Stimulated activated CD8-positive, alpha-beta memory T cell treated with anti-CD3 and anti-CD28 coated beads, Interleukin-15, amount 100 ng/mL, for 48 hours (primary cell): ENCODE data around the gene KIAA0930.

ENCODE experiments used
- DNase-seq, 2 donors: peaks; one replicate each; pipeline ENCODE4 v3.0.0-alpha.2; 2020; ENCODE audit warnings: low read depth in 2 of 2

KIAA0930 gene

DNA sequence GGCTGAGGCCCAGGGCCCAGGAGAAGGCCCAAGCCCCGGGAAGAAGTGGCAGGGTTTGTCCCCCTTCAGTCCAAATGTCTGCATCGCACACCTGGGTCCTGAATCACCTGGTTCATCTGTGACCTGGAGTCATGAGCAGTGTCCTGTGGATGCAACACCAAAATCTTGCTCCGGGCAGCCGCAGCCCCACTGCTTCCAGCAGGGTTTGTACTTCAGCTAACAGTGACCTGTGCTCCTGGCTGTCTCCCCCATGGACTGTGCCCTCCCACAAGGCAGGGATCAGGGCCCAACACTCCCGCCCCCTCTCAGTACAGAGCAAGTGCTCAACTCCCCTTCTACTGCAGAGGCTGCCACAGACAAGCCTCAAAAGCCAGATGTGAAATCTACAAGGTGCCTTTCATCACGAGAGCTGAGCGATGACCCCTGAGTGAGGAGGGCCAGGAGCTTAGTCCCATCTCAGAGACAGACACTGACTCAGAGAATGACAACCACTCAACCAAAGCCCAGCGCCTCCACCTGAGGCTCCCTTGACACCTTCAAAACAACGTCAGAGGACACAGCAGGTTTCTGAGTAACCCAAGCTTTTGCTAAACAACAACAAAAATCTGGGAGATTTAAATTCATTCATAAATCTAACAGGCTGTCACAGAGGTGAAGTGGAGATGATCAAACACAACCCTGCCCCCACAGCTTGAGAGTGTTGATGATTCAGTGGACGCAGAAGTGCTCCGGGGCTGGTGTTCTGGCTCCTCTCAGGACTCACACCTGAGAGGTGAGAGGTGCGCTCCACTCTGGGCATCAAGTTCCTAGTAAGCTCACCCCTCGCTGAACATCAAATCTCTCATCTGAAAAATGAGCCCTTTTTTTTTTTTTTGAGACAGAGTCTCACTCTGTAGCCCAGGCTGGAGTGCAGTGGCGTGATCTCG lies 3.4 kb downstream of the KIAA0930 start:
- no peak for DNase-seq

- no peak for DNase-seq
These were observed 4.8 kb downstream of the KIAA0930 start for GRCh38 chr22:45235851-45236342.

GRCh38 chr22:45235101-45235777 lies 5.5 kb downstream of the KIAA0930 start:
- no peak for DNase-seq

- DNase-seq = no peak
These were observed 6.9 kb downstream of the KIAA0930 start for GRCh38 chr22:45233827-45234226.

DNA sequence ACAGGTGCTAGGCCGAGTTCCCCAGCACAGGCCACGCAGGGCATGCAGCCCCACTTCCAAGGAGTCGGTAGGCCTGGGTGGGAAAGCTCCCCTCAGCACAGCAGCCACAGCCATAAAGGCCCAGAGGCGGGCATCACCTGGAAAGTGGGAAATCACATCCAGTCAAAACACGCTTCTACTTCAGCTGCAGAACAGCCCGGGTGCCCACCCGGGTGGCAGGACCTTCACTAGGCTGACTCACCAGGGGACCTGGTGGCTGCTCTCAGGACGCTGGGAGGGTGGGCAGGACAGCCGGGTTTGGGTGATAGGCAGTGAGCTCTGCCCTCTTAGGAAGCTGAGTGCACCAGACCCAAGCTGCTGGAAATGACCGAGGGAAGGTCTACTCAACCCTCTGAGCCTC lies 7.3 kb downstream of the KIAA0930 start:
- DNase-seq = no peak

DNA sequence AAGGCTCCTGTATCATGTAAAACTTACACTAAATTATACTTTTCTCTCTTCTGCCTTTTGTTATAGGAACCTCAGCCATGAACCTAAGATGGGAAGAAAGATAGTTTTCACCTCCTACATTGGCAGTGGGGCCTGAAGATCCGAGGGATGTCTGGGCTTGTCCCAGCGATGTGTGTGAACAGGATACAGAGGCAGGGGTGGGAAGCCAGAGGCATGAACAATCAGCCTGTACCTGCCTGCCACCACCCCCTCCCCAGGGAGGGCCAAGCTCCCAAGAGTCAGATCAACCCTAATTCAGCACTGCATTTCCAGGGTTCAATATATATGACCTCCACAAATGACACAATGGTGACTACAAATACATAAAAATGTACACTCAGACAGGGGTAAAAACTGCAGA lies 9.4 kb downstream of the KIAA0930 start:
- no peak for DNase-seq

- DNase-seq = no peak
These were observed 10.5 kb downstream of the KIAA0930 start for GRCh38 chr22:45230026-45230721.

DNA sequence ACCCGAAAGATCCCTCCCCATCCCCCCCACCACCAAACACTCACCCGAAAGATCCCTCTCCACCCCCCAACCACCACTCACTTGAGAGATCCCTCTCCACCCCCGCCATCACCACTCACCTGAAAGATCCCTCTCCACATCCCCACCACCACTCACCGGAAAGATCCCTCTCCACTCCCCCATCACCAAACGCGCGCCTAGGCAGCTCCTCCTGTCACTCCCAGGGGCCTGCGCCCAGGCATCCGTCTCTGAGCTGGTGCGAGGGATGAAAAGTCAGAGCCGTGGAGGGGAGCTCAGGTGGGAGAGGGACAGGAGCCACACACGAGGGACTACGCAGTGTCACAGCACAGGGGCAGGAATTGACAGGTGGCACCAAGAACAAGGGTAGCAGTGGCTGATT lies 11.5 kb downstream of the KIAA0930 start:
- DNase-seq = no peak

DNA sequence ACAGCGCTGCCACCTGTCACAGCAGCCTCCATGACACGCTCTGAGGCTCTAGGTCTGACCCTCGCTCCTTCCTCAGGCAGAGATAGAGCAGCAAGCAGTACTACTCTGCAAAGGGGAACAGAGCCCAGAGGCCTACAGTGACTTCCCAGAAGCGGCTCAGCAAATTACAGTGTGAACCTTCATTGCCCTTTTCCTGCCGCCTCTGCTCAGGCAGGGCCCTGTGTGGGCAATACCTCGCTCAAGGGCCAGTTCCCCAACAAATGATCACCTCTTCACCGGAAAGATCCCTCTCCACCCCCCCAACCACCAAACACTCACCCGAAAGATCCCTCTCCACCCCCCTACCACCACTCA lies 12.3 kb downstream of the KIAA0930 start:
- no peak for DNase-seq

DNA sequence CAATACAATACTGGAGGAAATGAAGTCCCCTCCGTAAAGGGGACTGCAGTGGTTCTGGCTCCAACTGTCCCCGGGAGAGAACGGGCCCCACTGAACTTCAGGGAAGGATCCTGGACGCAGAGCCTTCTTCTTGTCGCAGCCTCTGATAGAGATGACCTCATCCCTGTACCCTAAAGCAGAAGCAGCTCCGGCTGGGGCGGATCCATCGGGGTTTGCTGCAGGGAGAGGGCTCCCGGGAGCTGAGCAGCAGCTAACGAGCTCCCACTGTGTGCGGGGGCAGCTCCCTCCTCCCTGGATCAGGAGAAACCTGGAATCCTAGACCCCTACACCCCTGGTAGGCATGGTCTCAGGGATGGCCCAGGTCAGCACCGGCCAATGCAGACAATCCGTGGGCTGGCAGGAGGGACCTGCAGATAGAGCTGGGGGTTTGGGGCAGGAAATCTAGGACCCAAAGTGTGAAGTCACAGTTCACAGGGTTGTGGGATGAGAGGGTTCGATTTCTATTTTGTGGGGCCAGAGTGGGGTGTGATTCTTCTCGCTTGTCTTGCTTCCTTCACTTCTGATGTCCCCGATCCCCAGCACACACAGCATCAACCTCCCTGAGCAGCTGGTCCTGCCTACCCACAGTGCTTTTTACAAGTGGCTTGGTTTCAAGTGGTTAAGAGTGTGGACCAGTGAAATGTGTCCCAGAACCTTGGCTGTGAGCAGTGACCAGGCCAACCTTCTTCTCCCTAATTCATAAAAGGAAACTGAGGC lies 12.9 kb downstream of the KIAA0930 start:
- no peak for DNase-seq

- DNase-seq = no peak
These were observed 14.0 kb downstream of the KIAA0930 start for GRCh38 chr22:45226503-45227186.

- no peak for DNase-seq
These were observed 14.8 kb downstream of the KIAA0930 start for GRCh38 chr22:45225732-45226502.

DNA sequence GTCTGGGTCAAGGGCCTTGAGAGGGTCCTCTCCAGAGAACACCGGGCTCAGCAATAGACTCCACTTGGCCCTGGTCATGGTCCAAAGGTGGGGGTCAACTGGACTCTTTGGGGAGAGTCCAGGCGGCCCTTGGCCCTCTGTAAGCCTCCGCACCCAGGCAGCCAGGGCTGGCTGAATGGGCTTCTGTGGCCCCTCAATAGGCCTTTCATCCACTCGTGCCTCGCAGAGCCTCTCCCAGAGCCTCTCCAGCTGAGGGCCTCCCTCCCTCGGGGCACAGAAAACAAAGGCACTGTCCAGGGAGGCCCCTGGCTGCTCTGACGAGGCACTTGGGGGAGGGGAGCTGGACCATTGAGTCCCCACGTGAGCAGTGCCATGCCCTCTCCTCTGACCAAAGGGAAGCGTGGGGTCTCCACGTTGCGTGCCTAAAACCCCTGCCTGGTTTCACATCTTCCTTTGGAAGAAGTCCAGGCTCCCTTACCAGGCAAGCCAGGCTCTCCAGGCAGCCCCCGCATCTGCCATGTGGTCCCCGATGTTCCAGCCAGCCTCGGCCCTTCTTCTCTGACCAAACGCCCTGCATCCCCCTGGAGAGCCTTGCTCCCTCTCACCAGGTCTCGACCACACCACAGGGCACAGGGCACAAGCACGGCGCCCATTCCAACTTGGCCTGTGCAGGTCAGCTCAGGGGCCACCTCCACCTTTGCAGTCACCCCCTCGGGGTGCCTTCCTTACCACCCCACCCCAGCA lies 15.5 kb downstream of the KIAA0930 start:
- DNase-seq = no peak

DNA sequence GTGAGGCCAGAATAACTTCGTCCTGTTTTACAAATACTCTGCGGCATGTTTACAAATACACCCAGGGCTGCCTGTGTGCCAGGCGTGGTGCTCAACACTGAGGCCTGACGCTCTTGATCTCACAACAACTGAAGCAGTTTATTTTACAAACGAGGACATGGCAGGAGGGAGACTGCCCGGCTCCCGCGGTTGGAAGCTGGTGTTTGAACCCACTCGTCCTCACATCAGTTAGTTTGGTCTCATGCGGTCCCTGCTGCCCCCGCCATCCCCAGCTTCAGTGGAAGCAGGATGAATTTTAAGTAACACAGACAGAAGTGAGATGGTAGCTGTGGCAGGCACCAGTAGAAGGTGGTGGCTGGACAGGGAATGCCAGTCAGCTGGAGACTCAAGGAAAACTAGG lies 16.4 kb downstream of the KIAA0930 start:
- DNase-seq = no peak

DNA sequence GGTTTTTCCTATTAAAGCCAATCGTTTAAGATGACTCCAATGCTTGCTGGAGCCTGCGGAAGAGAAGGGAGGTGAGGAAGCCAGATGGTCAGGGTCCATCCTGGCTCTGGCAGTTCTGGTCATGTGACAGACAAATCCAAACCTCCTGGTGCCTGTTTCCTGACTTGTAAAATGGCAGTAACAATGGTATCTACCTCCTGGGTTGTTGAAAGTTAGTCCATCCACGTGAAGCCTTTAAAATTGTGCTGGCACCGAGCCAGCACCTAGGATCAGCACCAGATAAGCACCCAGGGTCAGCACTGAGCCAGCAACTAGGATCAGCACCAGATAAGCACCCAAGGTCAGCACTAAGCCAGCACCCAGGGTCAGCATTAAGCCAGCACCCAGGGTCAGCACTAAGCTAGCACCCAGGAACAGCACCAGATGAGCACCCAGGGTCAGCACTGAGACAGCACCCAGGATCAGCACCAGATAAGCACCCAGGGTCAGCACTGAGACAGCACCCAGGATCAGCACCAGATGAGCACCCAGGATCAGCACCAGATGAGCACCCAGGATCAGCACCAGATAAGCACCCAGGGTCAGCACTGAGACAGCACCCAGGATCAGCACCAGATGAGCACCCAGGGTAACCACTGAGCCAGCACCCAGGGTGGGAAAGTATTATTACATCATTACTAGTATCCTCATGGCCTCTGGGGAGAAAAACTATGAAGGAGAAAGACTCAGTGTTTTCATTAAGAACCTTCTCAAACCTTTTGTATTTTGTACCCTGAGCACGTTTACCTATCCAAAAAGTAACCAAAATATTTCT lies 17.2 kb downstream of the KIAA0930 start:
- no peak for DNase-seq

GRCh38 chr22:45221201-45221600 lies 19.5 kb downstream of the KIAA0930 start:
- DNase-seq = no peak

DNA sequence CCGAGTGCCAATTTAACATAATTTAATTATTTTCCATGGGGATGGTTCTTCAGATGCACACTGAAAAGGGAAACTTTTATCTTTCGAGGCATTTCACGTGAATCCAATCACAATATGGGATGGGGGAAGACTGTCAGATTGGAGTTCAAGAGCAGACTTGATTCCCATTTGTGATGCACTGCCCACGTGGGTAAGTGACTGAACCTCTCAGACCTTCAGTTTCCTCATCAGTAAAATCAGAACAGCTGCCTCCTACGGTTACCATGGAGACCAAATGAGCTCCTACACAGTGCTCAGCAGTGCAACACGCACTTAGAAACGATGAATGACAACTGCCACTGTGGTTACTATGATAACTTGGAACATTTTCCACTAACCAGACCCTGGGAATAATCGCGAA lies 21.7 kb downstream of the KIAA0930 start:
- DNase-seq = peak; percentile 20 to 32

DNA sequence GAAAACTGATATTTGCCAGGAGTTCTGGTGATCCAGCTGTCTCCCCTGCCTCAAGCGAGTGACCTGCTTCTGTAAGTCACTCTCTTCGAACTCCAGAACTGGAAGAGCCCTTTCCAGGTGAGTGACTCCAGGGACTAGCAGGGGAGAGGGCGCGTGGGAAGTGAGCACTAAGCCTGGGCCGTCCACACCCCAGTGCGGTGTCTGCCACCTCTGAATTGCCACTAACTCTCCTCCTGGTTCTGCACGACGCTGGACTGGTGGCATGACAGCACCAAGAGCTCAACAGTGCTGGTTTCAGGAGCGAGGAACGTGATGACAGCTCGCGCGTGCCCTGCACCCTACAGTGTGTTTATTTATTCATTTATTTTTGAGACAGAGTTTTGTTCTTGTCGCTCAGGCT lies 22.9 kb downstream of the KIAA0930 start:
- no peak for DNase-seq

GRCh38 chr22:45217345-45217744 lies 23.3 kb downstream of the KIAA0930 start:
- no peak for DNase-seq
